HCT116 (cell line): ENCODE data around the gene LAMB4. TPM values are rescaled to one million over a fixed set of nuclear protein-coding genes. Genes with fewer than 3 reads are reported as not detected.

ENCODE experiments used
- ATAC-seq: fragments of 200-7000 bp; cut with Tn5 transposase; 2 replicates; pipeline ENCODE4 v1.9.1; 2020; ENCODE audit warnings: mild to moderate bottlenecking, moderate library complexity
- BruUV-seq: library from RNA; stranded (reverse); fragments of 400-500 nt; replicated peaks from 2 replicates; lab custom pipeline; 2021; lab: Mats Ljungman, UMichigan
- CTCF ChIA-PET: fragments of 300-600 bp; sonication (Branson Sonifier 250); formaldehyde crosslinking; loops from one replicate; lab custom pipeline; 2021; ENCODE audit warnings: antibody characterized with exemption; lab: Charles Lee
- POLR2A ChIA-PET: fragments of 300-600, 350-600 bp; sonication (Branson Sonifier 250); formaldehyde crosslinking; loops from one replicate; lab custom pipeline; 2021; ENCODE audit warnings: antibody characterized with exemption; lab: Charles Lee
- RAD21 ChIA-PET, 2 experiments: fragments of 300-600 bp; sonication (Branson Sonifier 250); formaldehyde crosslinking; loops; one replicate each; lab custom pipeline; 2023; ENCODE audit warnings: low total read pairs in 2 of 2; ENCODE audit not compliant: uncharacterized antibody in 2 of 2, unreplicated experiment in 2 of 2, low non-redundant PET in 1 of 2; lab: Charles Lee
- DNase-seq: peaks from one replicate; pipeline ENCODE4 v3.0.0-alpha.2; 2010; ENCODE audit warnings: low read depth, low spot score
- H2AFZ ChIP-seq: fragments of 200-600 bp; shearing (Covaris generic), sonication (generic); 2 replicates; pipeline ENCODE4 v1.6.1; 2017; ENCODE audit warnings: low read depth, mixed run types, mixed read lengths, antibody characterized with exemption, low read length; ENCODE audit not compliant: poor library complexity, severe bottlenecking
- H3K27ac ChIP-seq: 2 replicates; pipeline ENCODE4 v1.5.1; 2012; ENCODE audit warnings: low read depth, low read length
- H3K27me3 ChIP-seq: fragments of 200-600 bp; sonication (generic); 2 replicates; pipeline ENCODE4 v1.6.1; 2016; ENCODE audit warnings: mixed run types, low read length, mixed read lengths; ENCODE audit not compliant: insufficient read depth
- H3K36me3 ChIP-seq, 2 experiments: fragments of 200-500 bp in 1 of 2; fragments of 200-600 bp in 1 of 2; sonication (Bioruptor generic) in 1 of 2; sonication (generic) in 1 of 2; 2 replicates each; pipeline versions ENCODE4 v1.5.1 to v1.6.1; 2014 to 2016; ENCODE audit warnings: low read length in 2 of 2, inconsistent platforms in 1 of 2, mixed read lengths in 1 of 2, mixed run types in 1 of 2; ENCODE audit not compliant: insufficient read depth in 2 of 2, control insufficient read depth in 1 of 2
- H3K4me1 ChIP-seq, 2 experiments: fragments of 200-600 bp in 1 of 2; sonication (generic) in 1 of 2; 2 replicates each; pipeline versions ENCODE4 v1.5.1 to v1.6.1; 2012 to 2017; ENCODE audit warnings: low read length in 2 of 2, inconsistent platforms in 1 of 2, mild to moderate bottlenecking in 1 of 2, mixed read lengths in 1 of 2, mixed run types in 1 of 2, moderate library complexity in 1 of 2; ENCODE audit not compliant: insufficient read depth in 2 of 2, control insufficient read depth in 1 of 2
- H3K4me2 ChIP-seq: fragments of 200-600 bp; sonication (generic); 2 replicates; pipeline ENCODE4 v1.6.1; 2017; ENCODE audit warnings: mixed run types, low read length, mixed read lengths
- H3K4me3 ChIP-seq, 2 experiments: fragments of 200-600 bp in 1 of 2; sonication (generic) in 1 of 2; replicated peaks in 1 of 2; 2 replicates each; pipeline ENCODE4 v1.5.1; 2011 to 2016; ENCODE audit warnings: low read length in 2 of 2, control low read depth in 1 of 2, low read depth in 1 of 2, mild to moderate bottlenecking in 1 of 2, mixed read lengths in 1 of 2, mixed run types in 1 of 2
- H3K79me2 ChIP-seq: fragments of 200-600 bp; sonication (generic); 2 replicates; pipeline ENCODE4 v1.6.1; 2017; ENCODE audit warnings: mild to moderate bottlenecking, mixed run types, low read length, moderate library complexity, mixed read lengths; ENCODE audit not compliant: insufficient read depth
- H3K9ac ChIP-seq: fragments of 200-600 bp; sonication (generic); 2 replicates; pipeline ENCODE4 v1.6.1; 2016; ENCODE audit warnings: low read length, mixed read lengths
- H3K9me2 ChIP-seq: fragments of 200-600 bp; sonication (generic), shearing (Covaris generic); 2 replicates; pipeline ENCODE4 v1.6.1; 2017; ENCODE audit warnings: mixed run types, mild to moderate bottlenecking, moderate library complexity; ENCODE audit not compliant: insufficient read depth
- H3K9me3 ChIP-seq, 2 experiments: fragments of 200-500 bp in 1 of 2; fragments of 200-600 bp in 1 of 2; sonication (Bioruptor generic) in 1 of 2; sonication (generic) in 1 of 2; 2 replicates each; pipeline ENCODE4 v1.6.1; 2014 to 2017; ENCODE audit warnings: low read length in 2 of 2, mixed read lengths in 2 of 2, inconsistent platforms in 1 of 2, low read depth in 1 of 2, mild to moderate bottlenecking in 1 of 2, mixed run types in 1 of 2, moderate library complexity in 1 of 2; ENCODE audit not compliant: control insufficient read depth in 1 of 2, insufficient read depth in 1 of 2
- H4K20me1 ChIP-seq: fragments of 200-600 bp; sonication (generic), shearing (Covaris generic); 2 replicates; pipeline ENCODE4 v1.6.1; 2017; ENCODE audit warnings: mixed run types, mild to moderate bottlenecking, moderate library complexity; ENCODE audit not compliant: insufficient read depth
- CBX3 ChIP-seq: IDR thresholded peaks from 2 replicates; pipeline ENCODE4 v1.6.1; 2012; ENCODE audit warnings: low read depth
- CTCF ChIP-seq, 3 experiments: fragments of 200-600 bp in 1 of 3; sonication (generic) in 1 of 3; IDR thresholded peaks in 2 of 3; conservative IDR thresholded peaks in 1 of 3; 2 replicates each; pipeline ENCODE4 v1.5.1; 2012 to 2017; ENCODE audit warnings: low read depth in 2 of 3, low read length in 2 of 3, antibody characterized with exemption in 1 of 3, borderline replicate concordance in 1 of 3, control low read depth in 1 of 3, mild to moderate bottlenecking in 1 of 3, mixed read lengths in 1 of 3, mixed run types in 1 of 3, moderate library complexity in 1 of 3; ENCODE audit not compliant: insufficient read depth in 1 of 3
- ELF1 ChIP-seq: IDR thresholded peaks from 2 replicates; pipeline ENCODE4 v1.6.1; 2012; ENCODE audit warnings: low read depth, borderline replicate concordance
- EZH2 ChIP-seq: fragments of 200-600 bp; sonication (generic); IDR thresholded peaks from 2 replicates; pipeline ENCODE4 v1.6.1; 2017; ENCODE audit warnings: antibody characterized with exemption, mixed run types
- EZH2phosphoT487 ChIP-seq: fragments of 200-600 bp; IDR thresholded peaks from 2 replicates; pipeline ENCODE4 v1.6.1; 2018; ENCODE audit warnings: antibody characterized with exemption, borderline replicate concordance
- FOSL1 ChIP-seq: IDR thresholded peaks from 2 replicates; pipeline ENCODE4 v1.6.1; 2012; ENCODE audit warnings: low read depth
- MAX ChIP-seq: IDR thresholded peaks from 2 replicates; pipeline ENCODE4 v1.6.1; 2012
- POLR2AphosphoS5 ChIP-seq: IDR thresholded peaks from 2 replicates; pipeline ENCODE4 v1.6.1; 2011; ENCODE audit warnings: mild to moderate bottlenecking, low read depth, low read length, moderate library complexity
- RAD21 ChIP-seq: IDR thresholded peaks from 2 replicates; pipeline ENCODE4 v1.6.1; 2012; ENCODE audit warnings: low read depth, mild to moderate bottlenecking
- REST ChIP-seq: IDR thresholded peaks from 2 replicates; pipeline ENCODE4 v1.6.1; 2012; ENCODE audit warnings: low read depth
- SIN3A ChIP-seq: IDR thresholded peaks from 2 replicates; pipeline ENCODE4 v1.6.1; 2012; ENCODE audit warnings: low read depth
- SP1 ChIP-seq: IDR thresholded peaks from 2 replicates; pipeline ENCODE4 v1.6.1; 2012; ENCODE audit warnings: low read depth
- SRF ChIP-seq: IDR thresholded peaks from 2 replicates; pipeline ENCODE4 v1.6.1; 2012; ENCODE audit warnings: low read depth
- YY1 ChIP-seq: IDR thresholded peaks from 2 replicates; pipeline ENCODE4 v1.6.1; 2011; ENCODE audit warnings: low read length, low read depth, moderate library complexity, mild to moderate bottlenecking; ENCODE audit not compliant: insufficient replicate concordance; ENCODE audit errors: extremely low read depth
- ZBTB33 ChIP-seq: IDR thresholded peaks from 2 replicates; pipeline ENCODE4 v1.6.1; 2011; ENCODE audit warnings: mild to moderate bottlenecking, low read length, moderate library complexity; ENCODE audit not compliant: insufficient replicate concordance; ENCODE audit errors: extremely low read depth
- ZNF274 ChIP-seq: fragments of 200-500 bp; sonication (Bioruptor generic); IDR thresholded peaks from 2 replicates; pipeline ENCODE4 v1.6.1; 2014; ENCODE audit warnings: mild to moderate bottlenecking, low read depth, low read length, inconsistent platforms
- intact Hi-C: fragments of 100-400 bp; cut with micrococcal nuclease; formaldehyde crosslinking; loops from 2 replicates; pipeline ENCODE4 v1.10.0; 2022
- total RNA-seq: library from RNA; stranded (reverse); gene quantifications from one replicate; pipeline ENCODE4 v1.2.1, GENCODE V29; 2021; ENCODE audit not compliant: unreplicated experiment

Gene LAMB4
- total RNA-seq, 1 experiment from 2014 or later = not detected

GRCh38 chr7:108059526-108059925 is 70.6 kb downstream of the LAMB4 start:
- no peaks in the 10 kb centered on the region for H4K20me1 ChIP-seq
- no peak overlapping the region for H3K4me3 ChIP-seq
- ChIA-PET CTCF (no interaction called here), RAD21 (no interaction called here), POLR2A (no interaction called here)
- no peaks in the 10 kb centered on the region for H3K79me2 ChIP-seq
- H3K9me2 ChIP-seq = no peaks in the 10 kb centered on the region
- intact Hi-C loops = no loop called here
- H3K27ac ChIP-seq = no peak overlapping the region
- no peak for ATAC-seq
- H3K27me3 ChIP-seq = no peaks in the 10 kb centered on the region
- H3K4me1 ChIP-seq = no peaks in the 10 kb centered on the region
- no peaks in the 10 kb centered on the region for H3K36me3 ChIP-seq
- no TSS peak for BruUV-seq
- H3K9me3 ChIP-seq = no peaks in the 10 kb centered on the region
- TF ChIP-seq SRF (no peak), POLR2AphosphoS5 (no peak), EZH2 (no peak), ZNF274 (no peak), FOSL1 (no peak), ELF1 (no peak), CBX3 (no peak), SP1 (no peak), YY1 (no peak), CTCF (IDR thresholded peaks at IDR 0.05 in 2 of 3, conservative IDR thresholded peaks at IDR 0.05 in 1 of 3; ENCODE audit: borderline replicate concordance in 1 of 3, insufficient read depth in 1 of 3, low read depth in 2 of 3, low read length in 2 of 3) (no peak), MAX (no peak), SIN3A (no peak), ZBTB33 (no peak), EZH2phosphoT487 (no peak), REST (no peak), RAD21 (no peak)
- DNase-seq = no peak
- no peak overlapping the region for H2AFZ ChIP-seq
- H3K4me2 ChIP-seq = no peak overlapping the region
- H3K9ac ChIP-seq = no peak overlapping the region
